ENCODE measurements around the gene PRSS16. TPM values are rescaled to one million over a fixed set of nuclear protein-coding genes. Genes with fewer than 3 reads are reported as not detected.
A peak's percentile ranks its signal among the peaks of the same experiment; 100 is the strongest.

Gene PRSS16
- total and polyA plus RNA-seq, 2 donors (not counting 3 experiments of a cell fraction or from before 2014, with no cell fraction given), result not detected

GRCh38 chr6:27205375-27206278 lies 41.9 kb upstream of the PRSS16 start:
- no peak for FAIRE-seq
- intact Hi-C loops (cut with micrococcal nuclease), result no loop called here
- no peaks in the 10 kb centered on the region for H3K9me3 ChIP-seq (replicated peaks; ENCODE audit: control insufficient read depth, insufficient read depth, low read length)

More at GRCh38 chr6:27205375-27206278, 41.9 kb upstream of the PRSS16 start:
- no TSS peak for BruUV-seq (replicated peaks)
- Histone ChIP-seq H3K9me1 (replicated peaks; ENCODE audit: control insufficient read depth, extremely low read depth, insufficient read depth, low read length) (no peaks in the 10 kb centered on the region), H3K79me2 (ENCODE audit: control insufficient read depth, insufficient read depth, low read length) (no peaks in the 10 kb centered on the region), H3K27ac (ENCODE audit: insufficient read depth, low read depth, low read length) (no peak overlapping the region), H3K4me1 (ENCODE audit: control insufficient read depth, extremely low read depth, insufficient read depth, low read length) (no peaks in the 10 kb centered on the region), H3K4me2 (ENCODE audit: insufficient read depth, low read length) (no peak overlapping the region), H3K9ac (replicated peaks; ENCODE audit: extremely low read depth, insufficient read depth, low read length) (no peak overlapping the region), H3K4me3 (replicated peaks in 1 of 3; ENCODE audit: insufficient read depth in 1 of 3, low read depth in 1 of 3, low read length in 3 of 3) (no peak overlapping the region), H3K36me3 (ENCODE audit: control insufficient read depth in 2 of 2, extremely low read depth in 1 of 2, insufficient read depth in 2 of 2, low read length in 2 of 2) (no peaks in the 10 kb centered on the region), H4K20me1 (replicated peaks; ENCODE audit: control insufficient read depth, extremely low read depth, insufficient read depth, low read length) (no peaks in the 10 kb centered on the region), H3K27me3 (ENCODE audit: control insufficient read depth in 2 of 2, insufficient read depth in 2 of 2, low read length in 2 of 2) (peaks cover 21 to 30% of the 10 kb centered on the region in 2 experiments), H2AFZ (ENCODE audit: low read depth, low read length) (no peak overlapping the region)
- CTCF ChIA-PET, result interaction anchor here (1.2 kb wide), 1 partner anchor 9 kb away, joined by 5 read pairs; no protein-coding TSS in a partner anchor
- POLR2A ChIA-PET, result no interaction called here
- dilution Hi-C loops (cut with MboI; ENCODE audit: extremely low pct_ligation_motif_present, low sequenced_read_pairs), result no loop called here
- DNase-seq (ENCODE audit: low read depth, low spot score), result no peak
- TF ChIP-seq EZH2 (IDR thresholded peaks at IDR 0.05; ENCODE audit: borderline replicate concordance, low read depth, low read length, severe bottlenecking) (peak; percentile 1), POLR2A (IDR thresholded peaks at IDR 0.05; ENCODE audit: low read depth, low read length) (no peak), CTCF (IDR thresholded peaks at IDR 0.05; ENCODE audit: extremely low read depth in 1 of 2, insufficient read depth in 1 of 2, low read depth in 1 of 2, low read length in 2 of 2) (no peak)

Data from endothelial cell of umbilical vein (primary cell).